ENCODE data around the gene HS2ST1. TPM values are rescaled to one million over a fixed set of nuclear protein-coding genes. Genes with fewer than 3 reads are reported as not detected.
A peak's percentile ranks its signal among the peaks of the same experiment; 100 is the strongest.

Gene HS2ST1
- total RNA-seq, 2 donors from 2014 or later: 29.0 to 31.5 TPM

DNA sequence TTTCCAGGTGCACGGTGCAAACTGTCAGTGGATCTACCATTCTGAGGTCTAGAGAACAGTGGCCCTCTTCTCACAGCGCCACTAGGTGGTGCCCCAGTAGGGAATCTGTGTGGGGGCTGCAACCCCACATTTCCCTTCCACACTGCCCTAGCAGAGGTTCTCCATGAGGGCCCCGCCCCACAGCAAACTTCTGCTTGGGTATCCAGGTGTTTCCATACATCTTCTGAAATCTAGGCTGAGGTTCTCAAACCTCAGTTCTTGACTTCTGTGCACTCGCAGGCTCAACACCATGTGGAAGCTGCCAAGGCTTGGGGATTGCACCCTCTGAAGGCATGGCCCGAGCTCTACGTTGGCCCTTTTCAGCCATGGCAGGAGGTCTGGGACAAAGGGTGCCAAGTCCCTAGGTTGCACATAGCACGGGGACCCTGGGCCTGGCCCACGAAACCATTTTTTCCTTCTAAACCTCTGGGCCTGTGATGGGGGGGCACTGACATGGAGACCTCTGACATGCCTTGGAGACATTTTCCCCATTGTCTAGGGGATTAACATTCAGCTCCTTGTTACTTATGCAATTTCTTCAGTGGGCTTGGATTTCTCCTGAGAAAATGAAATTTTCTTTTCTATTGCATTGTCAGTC lies 10.0 kb downstream of the HS2ST1 start:
- Mint-ChIP-seq H3K36me3 (ENCODE audit: low read depth) (peaks cover 40% of the 10 kb centered on the region), H3K27me3 (ENCODE audit: insufficient read depth) (no peaks in the 10 kb centered on the region), H3K27ac (no peak overlapping the region), H3K4me1 (peaks cover 13% of the 10 kb centered on the region), H3K9me3 (peaks cover 53% of the 10 kb centered on the region), H3K4me3 (no peak overlapping the region)
- DNase-seq: no peak
- no peak overlapping the region for H3K27ac ChIP-seq (ENCODE audit: low read depth, low read length)
- peaks cover 2% of the 10 kb centered on the region for H3K4me1 ChIP-seq (ENCODE audit: control insufficient read depth, insufficient read depth, low read length)
- TF ChIP-seq, protein P1, sequence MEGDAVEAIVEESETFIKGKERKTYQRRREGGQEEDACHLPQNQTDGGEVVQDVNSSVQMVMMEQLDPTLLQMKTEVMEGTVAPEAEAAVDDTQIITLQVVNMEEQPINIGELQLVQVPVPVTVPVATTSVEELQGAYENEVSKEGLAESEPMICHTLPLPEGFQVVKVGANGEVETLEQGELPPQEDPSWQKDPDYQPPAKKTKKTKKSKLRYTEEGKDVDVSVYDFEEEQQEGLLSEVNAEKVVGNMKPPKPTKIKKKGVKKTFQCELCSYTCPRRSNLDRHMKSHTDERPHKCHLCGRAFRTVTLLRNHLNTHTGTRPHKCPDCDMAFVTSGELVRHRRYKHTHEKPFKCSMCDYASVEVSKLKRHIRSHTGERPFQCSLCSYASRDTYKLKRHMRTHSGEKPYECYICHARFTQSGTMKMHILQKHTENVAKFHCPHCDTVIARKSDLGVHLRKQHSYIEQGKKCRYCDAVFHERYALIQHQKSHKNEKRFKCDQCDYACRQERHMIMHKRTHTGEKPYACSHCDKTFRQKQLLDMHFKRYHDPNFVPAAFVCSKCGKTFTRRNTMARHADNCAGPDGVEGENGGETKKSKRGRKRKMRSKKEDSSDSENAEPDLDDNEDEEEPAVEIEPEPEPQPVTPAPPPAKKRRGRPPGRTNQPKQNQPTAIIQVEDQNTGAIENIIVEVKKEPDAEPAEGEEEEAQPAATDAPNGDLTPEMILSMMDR (conservative IDR thresholded peaks at IDR 0.05): no peak
- peak overlapping the region; percentile 37 for H3K4me3 ChIP-seq (ENCODE audit: low read length)
- WGBS, 2 experiments (ENCODE audit: insufficient coverage in 1 of 2, insufficient read length in 1 of 2): 96% methylated on average over 5 to 8 of the region's 8 CpGs
- H3K9ac ChIP-seq (ENCODE audit: extremely low read depth, low read length, poor library complexity, severe bottlenecking): no peak overlapping the region
- H3K27me3 ChIP-seq (ENCODE audit: control insufficient read depth, insufficient read depth, low read length, poor library complexity, severe bottlenecking): no peaks in the 10 kb centered on the region
- peaks cover 5% of the 10 kb centered on the region for H3K36me3 ChIP-seq (ENCODE audit: control insufficient read depth, insufficient read depth, low read length)
- H3K9me3 ChIP-seq (ENCODE audit: control insufficient read depth, low read length): peaks cover 58% of the 10 kb centered on the region

DNA sequence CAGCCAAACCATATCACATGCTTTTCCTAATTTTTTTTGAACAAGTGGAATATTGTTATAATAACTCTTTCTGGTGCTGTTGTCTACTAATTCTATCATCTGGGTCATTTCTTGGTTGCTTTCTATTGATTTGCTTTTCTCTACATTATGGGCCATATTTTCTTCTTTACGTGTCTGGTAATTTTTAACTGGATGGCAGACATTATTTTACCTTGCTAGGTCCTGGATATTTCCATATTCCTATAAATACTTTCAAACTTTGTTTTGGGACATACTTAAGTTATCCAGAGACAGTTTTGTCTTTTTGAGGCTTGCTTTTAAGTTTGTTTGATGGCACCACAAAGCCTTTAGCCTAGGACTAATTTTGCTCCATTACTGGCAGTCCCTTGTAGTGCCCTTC lies 11.3 kb downstream of the HS2ST1 start:
- Histone ChIP-seq H3K9ac (ENCODE audit: extremely low read depth, low read length, poor library complexity, severe bottlenecking) (no peak overlapping the region), H3K27ac (ENCODE audit: low read depth, low read length) (no peak overlapping the region), H3K4me1 (ENCODE audit: control insufficient read depth, insufficient read depth, low read length) (peaks cover 2% of the 10 kb centered on the region), H3K36me3 (ENCODE audit: control insufficient read depth, insufficient read depth, low read length) (peaks cover 5% of the 10 kb centered on the region), H3K4me3 (ENCODE audit: low read length) (no peak overlapping the region), H3K9me3 (ENCODE audit: control insufficient read depth, low read length) (peaks cover 56% of the 10 kb centered on the region), H3K27me3 (ENCODE audit: control insufficient read depth, insufficient read depth, low read length, poor library complexity, severe bottlenecking) (no peaks in the 10 kb centered on the region)
- no peak overlapping the region for H3K27ac Mint-ChIP-seq
- WGBS, 2 experiments (ENCODE audit: insufficient coverage in 1 of 2, insufficient read length in 1 of 2): 93% methylated on average over 1 of the region's 1 CpG; no CpG with 5 or more reads in 1 of the 2 experiments
- H3K36me3 Mint-ChIP-seq (ENCODE audit: low read depth): peaks cover 40% of the 10 kb centered on the region
- H3K9me3 Mint-ChIP-seq: peaks cover 52% of the 10 kb centered on the region
- no peaks in the 10 kb centered on the region for H3K27me3 Mint-ChIP-seq (ENCODE audit: insufficient read depth)
- no peak overlapping the region for H3K4me3 Mint-ChIP-seq
- H3K4me1 Mint-ChIP-seq: peaks cover 16% of the 10 kb centered on the region
- DNase-seq: no peak
- TF ChIP-seq, protein P1 (conservative IDR thresholded peaks at IDR 0.05): no peak

DNA sequence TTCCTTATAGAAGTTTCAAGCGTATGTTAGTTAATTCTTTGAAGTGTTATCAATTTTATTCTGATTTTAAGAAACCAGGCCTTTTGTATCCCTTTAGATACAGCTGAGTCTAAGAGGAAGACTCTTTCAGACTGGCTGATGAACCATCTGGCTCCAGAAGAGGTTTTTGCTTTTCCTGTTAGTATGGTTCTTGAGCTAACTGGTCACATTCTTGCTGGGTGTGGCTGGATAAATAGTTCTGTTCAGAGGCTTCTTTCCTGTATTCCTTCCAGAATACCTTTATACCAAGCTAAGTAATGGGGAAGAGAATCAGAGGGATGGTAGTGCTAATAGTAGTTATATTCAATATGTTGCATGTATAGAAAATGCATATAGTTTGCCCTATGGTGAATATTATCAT lies 12.4 kb downstream of the HS2ST1 start:
- H3K9ac ChIP-seq (ENCODE audit: extremely low read depth, low read length, poor library complexity, severe bottlenecking): no peak overlapping the region
- H3K27ac ChIP-seq (ENCODE audit: low read depth, low read length): no peak overlapping the region
- Mint-ChIP-seq H3K4me3 (no peak overlapping the region), H3K4me1 (peaks cover 16% of the 10 kb centered on the region), H3K9me3 (peaks cover 41% of the 10 kb centered on the region), H3K27ac (no peak overlapping the region), H3K36me3 (ENCODE audit: low read depth) (peaks cover 30% of the 10 kb centered on the region), H3K27me3 (ENCODE audit: insufficient read depth) (no peaks in the 10 kb centered on the region)
- H3K4me1 ChIP-seq (ENCODE audit: control insufficient read depth, insufficient read depth, low read length): peaks cover 2% of the 10 kb centered on the region
- H3K4me3 ChIP-seq (ENCODE audit: low read length): no peak overlapping the region
- TF ChIP-seq, protein P1 (conservative IDR thresholded peaks at IDR 0.05): no peak
- H3K36me3 ChIP-seq (ENCODE audit: control insufficient read depth, insufficient read depth, low read length): peaks cover 5% of the 10 kb centered on the region
- no peak for DNase-seq
- H3K9me3 ChIP-seq (ENCODE audit: control insufficient read depth, low read length): peaks cover 44% of the 10 kb centered on the region
- WGBS, 2 experiments (ENCODE audit: insufficient coverage in 1 of 2, insufficient read length in 1 of 2): 100% methylated on average over 1 of the region's 1 CpG; no CpG with 5 or more reads in 1 of the 2 experiments
- no peaks in the 10 kb centered on the region for H3K27me3 ChIP-seq (ENCODE audit: control insufficient read depth, insufficient read depth, low read length, poor library complexity, severe bottlenecking)
